Hematopoietic multipotent progenitor cell treated with erythropoietin and hydrocortisone succinate and interleukin-3 and kit ligand, for 15 days (in vitro differentiated cells): Measurements from ENCODE around the gene CDH11.

Source experiments
- DNase-seq: peaks from one replicate; pipeline ENCODE4 v3.0.0-alpha.2; 2015; ENCODE audit warnings: low spot score

CDH11 gene

DNA sequence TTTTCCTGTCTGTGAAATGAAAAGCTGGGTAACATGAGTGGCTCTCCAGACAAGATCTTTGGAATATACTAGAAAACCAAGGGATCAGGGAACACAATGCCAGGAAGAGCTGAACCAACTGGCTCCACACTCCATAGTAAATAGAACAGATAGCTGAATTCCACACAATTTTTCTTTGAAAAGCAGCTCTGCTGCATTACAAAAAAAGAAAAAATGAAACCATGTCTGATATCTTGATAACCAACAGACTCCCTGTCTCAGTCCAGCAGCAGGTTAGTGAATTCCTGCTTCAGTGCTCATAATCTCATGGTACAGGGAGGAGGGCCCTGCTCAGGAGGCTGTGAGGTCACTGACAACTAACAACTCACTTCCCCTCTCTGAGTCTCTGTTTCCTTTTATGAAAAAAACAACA is 97.1 kb downstream of the CDH11 start:
- no peak for DNase-seq

DNA sequence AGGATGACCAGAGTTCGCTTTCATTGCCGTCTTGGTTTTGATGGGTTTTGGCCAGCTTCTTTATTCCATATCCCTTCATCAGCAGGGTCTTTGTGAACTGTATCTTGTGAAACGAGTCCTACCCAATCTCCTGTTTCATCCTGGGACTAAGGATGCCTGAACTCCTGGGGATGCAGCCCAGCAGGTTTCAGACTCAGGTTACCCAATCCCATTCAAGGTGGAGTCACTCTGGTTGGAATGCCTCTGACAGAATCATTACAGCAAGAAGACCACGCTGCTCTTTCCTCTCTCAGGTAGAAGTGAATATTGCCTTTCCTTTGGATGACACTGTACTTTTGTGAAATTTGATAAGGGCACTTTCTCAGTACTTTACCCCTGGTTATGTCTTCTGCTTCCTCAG is 98.1 kb downstream of the CDH11 start:
- no peak for DNase-seq

DNA sequence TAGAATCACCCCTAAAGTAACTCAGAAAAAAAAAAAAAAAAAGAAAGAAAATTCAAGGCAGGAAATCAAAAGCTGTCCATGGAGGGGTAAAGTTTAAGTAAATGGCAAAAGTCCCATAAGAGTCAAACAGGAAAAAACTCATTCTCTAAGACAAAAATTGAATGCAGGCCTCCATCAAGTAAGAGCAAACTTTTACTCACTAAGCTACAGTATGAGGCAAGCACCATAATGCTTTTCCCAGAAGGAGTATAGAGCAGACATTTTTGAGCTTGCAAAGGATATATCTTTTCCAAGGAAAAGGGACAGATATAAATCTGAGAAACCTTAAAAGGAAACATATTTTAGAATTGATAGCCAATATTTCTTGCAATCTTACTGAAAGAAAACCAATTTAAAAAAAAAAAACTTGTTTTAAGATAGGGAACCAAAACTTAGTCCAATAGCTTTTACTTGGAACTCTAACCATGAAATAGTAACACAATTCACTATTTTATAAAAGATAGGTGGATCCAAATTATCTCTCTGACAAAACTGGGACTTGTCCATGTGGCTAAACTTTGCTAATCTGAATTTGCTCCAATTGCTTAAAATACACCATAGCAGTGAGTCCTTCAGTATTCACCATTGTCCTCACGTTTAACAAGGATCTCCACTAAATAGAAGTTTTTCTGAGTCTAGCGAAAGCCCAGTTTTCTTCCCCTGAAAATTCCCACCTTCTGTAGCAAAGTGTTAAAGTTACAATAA is 99.8 kb downstream of the CDH11 start:
- DNase-seq, result no peak

DNA sequence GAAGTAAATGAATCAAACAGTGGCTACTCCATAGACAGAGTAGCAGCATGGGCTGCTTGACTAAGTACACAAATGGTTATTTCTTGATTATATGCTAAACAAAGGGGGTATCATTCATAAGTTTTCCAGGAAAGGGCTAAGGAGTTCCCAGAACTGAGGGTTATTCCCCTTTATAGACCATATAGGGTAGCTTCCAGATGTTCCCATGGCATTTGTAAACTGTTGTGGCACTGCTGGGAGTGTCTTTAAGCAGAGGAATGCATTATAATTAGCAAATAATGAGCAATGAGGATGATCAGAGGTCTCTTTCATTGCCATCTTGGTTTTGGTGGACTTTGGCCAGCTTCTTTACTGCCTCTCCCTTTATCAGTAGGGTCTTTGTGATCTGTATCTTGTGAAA is 105.1 kb downstream of the CDH11 start:
- DNase-seq, result no peak

DNA sequence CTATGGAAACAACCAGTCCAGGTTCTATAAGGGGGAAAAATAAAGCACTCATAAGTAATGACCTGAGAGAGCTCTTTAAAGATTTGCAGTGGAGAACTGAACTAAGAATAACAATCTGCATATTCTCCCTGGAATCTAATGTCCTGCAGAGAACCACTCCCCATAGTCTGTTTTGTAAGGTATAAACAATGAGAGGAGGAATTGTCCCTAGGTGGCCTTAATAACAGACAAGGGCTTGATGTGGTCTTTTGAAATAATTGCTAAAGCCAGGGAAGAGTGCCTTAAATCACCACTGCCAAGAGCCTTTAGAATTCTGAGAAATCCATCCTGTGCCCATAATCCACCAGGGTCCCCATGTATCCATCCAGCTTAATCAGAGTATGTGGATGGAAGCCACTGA is 106.3 kb downstream of the CDH11 start:
- DNase-seq, result no peak

DNA sequence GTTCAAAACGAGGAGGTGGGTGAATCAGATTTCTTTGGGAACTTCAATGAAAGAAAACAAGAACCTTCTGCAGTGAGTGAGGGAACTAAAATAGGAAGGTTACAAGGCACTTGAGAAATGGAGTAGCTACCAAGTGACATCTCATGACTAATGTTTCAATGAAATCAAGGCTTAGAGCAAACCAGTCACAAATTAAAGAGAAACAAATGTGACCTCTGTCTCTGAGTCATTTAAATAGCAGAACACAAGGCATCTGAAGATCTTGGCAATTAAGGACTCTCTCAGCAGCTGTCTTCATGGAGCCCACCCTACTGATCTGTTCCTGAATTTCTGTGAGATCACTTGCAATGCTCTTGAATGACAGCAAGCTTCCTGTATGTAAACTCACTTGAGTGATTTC is 109.5 kb downstream of the CDH11 start:
- no peak for DNase-seq

DNA sequence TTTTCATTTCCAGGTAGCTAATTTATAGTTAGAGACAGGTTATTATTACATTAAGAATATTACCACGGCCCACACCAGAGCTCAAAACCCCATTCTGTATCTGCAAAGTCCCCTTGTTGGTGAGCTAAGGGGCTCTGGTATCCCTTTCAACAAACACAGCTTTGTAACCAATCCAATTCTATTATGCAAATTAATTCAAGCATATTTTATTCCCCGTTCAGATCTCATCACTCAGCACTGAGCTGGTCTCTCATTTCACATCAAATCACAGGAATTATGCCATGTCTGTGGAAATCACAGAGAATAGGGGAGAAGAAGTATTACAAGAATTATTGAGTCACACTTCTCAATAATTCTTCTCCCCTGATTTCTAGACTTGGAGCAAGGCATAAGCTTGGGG is 111.7 kb downstream of the CDH11 start:
- DNase-seq, result no peak

DNA sequence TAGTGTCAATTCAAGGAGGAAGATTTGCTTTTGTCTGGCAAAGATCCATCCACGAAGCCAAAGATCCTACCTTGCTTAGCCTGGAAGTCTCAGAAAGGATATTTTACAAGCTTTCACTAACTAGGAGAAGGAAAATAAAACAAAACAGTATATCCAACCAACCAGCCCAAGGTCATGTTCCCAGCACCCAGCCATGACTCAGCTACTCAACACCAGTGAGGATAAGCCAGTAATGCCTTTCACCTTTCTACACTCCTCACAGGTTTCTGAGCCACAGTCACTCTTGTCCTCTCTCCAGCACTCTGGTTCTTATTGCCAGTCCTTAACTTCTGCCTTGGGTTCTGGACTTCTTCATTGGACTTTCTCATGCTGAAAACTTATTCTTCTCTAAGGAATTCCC is 116.2 kb downstream of the CDH11 start:
- DNase-seq, result no peak

DNA sequence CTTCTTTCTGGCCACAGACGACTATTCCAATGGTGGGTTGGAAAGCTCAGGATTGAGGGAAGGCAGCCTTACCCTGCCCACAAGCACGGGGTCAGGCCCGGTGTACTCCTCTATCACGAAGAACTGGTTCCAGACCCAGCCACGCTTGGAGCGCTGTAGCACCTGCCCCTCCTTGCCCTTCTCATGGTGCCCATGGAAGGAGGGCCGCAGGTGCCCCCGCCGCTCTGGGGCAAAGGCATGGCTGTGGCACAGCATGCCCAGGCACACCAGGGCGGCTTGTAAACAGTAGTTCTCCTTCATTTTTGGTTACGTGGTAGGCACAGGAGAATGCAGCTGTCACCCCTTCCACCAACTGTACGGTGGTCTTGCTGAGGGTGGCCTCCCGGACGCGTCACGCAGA is 117.3 kb downstream of the CDH11 start:
- no peak for DNase-seq

DNA sequence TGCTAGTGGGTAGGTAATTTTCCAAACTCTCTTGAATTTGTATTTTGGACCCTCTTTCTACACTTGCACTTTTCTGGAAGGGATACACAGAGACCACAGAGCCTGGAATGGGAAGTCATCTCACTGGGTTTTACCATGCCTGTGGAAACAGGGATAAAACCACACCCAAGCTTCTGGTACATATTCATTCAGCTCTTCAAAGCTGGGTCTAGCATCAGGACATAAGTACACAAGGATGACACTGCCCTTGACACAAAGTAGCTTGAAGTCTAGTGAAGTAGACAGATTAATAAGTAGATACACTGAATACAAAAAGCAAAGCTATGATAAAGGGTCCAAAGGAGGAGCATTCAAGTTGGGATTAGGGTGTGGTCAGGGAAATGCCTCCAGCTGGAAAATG is 118.2 kb downstream of the CDH11 start:
- DNase-seq, result no peak

DNA sequence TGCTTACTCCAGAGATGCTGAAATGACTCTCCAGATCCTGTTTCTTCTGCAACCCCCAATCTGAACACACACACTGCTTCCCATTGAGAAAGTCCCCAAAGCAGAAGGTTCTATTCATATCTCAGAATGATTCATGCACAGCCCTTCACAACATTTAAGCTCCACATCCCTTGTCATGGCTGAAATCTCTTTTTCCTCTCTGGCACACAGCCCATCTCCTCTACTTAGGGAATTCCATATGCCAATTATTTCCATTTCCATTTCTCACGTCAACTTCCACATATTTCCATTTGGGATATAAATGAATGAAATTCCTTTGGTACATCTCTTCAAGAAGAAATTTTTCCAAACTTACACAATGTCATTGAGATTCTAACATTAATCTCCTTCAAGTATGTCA is 119.6 kb downstream of the CDH11 start:
- DNase-seq, result no peak

DNA sequence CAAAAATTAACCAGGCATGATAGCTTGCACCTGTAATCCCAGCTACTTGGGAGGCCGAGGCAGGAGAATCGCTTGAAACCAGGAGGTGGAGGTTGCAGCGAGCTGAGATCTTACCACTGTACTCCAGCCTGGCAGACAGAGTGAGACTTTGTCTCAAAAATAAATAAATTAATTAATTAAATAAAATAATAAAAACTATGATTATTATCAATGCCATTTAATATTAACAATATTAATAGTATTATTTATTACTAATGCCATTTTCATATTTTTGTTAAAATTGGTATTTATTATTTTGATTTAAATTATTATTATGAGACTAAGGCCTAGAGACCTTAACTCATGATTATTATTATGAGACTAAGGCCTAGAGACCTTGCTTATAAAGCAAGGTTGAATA is 121.2 kb downstream of the CDH11 start:
- DNase-seq, result no peak

DNA sequence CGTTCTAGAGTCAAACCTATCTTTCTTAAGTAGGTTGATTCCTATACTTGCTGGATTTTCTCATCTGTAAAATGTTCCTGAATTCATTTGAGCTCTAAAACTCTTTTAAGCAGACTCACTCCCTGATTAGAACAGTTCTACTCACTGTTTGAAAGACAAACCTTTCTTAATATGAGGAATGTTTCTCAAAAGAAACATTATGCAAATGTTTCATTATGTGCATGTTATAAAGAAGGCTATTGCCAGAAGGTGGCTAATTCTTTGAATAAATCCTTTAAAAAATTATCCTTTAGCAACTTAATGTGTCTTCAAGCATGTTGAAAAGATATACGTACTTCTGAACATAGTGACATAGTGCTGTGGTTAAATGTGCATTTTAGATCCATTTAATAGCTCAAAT is 124.1 kb downstream of the CDH11 start:
- no peak for DNase-seq

DNA sequence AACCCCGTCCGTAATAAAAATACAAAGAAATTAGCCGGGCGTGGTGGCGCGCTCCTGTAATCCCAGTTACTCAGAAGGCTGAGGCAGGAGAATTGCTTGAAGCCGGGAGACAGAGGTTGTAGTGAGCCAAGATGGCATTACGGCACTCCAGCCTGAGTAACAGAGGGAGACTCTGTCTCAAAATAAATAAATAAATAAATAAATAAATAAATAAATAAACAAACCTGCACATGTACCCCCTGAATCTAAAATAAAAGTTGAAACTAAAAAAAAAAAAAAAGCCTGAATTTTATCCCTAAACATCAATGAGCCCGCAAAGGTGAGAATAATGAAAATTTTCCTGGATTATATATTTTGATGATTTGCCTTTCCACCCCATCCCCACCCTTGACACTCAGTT is 124.7 kb downstream of the CDH11 start:
- DNase-seq, result no peak

DNA sequence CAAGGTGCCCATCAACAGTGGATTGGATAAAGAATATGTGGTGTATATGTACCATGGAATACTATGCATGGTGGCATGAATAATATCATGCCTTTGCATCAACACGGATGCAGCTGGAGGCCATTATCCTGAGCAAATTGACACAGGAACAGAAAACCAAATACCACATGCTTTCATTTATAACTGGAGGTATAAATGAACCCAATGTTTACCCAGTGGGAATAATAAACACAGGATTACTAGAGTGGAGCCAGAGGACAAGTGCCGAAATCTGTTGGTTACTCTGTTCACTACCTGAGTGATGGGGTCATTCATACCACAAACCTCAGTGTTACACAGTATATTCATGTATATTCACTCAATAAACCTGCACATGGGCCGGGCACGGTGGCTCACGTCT is 125.2 kb downstream of the CDH11 start:
- DNase-seq, result no peak

DNA sequence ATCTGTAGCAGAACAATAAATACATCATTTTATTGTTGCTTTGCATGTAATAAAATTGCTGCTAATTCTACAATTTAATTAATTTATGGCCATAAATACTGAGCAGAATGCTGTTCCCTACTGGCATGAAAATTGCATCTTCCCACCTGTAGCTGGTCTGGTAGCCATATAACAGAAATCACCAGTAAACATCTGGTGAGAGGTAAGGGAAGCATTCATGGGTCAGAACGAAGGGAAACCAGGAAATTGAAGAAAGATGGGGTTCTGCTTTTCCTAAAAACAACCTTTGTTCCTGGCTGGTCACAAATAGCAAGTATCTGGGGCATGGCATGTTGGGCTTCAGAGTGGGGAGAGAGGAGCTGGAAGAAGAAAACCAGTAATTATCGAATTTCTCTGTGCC is 128.4 kb downstream of the CDH11 start:
- no peak for DNase-seq

DNA sequence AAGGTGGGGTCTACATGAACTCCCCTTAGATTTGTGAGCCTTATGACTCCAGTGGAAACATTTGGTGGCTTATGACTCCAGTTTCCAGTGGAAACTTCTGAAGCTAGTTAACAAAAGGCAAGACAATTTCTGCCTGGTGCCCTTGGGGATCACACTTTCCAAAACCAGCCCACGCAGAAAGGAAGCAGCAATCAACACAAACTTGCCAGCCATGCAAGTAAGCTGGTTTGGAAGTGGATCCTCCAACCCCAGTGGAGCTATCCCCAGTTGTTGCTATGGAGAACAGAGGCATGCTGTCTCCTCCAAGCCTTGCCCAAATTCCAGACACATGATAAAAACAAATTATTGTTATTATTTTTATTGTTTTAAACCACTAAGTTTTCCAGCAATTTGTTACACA is 130.9 kb downstream of the CDH11 start:
- no peak for DNase-seq

DNA sequence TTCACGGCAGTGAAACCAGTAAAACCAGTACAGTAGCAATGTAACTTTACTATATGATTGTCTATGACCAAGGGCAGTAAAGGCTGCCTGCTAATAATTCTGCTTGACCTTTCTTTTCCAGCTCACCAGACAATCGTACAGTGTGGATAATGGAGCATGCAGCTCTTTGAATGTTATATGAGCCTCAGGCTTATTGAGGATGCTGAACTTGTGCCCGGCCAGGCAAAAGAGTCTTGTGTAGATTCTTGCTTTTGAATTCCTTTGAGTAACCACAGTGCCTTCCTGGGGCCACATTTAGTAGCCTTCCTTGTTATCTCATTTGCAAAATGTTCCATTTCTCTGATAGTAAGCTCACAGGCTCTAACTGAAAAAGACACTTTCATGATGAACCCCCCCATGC is 131.8 kb downstream of the CDH11 start:
- no peak for DNase-seq

DNA sequence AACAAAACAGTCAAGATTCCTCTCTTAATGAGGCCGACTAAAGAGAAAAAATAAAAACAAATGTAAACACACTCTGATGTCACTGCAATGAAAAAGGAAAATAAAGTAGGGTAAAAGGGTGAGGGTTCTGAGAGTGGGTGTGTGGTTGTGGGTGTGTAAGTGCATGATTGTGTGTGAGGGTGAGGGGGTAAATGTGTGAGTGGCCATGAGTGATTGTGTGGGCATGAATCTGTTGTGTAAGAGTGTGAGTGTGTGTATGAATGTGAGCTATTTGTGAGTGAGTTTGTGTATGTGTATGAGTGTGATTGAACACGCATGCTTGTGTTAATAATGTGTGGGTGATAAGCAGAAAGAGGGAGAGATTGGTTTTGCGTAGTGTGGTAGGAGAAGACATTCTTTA is 132.8 kb downstream of the CDH11 start:
- no peak for DNase-seq

DNA sequence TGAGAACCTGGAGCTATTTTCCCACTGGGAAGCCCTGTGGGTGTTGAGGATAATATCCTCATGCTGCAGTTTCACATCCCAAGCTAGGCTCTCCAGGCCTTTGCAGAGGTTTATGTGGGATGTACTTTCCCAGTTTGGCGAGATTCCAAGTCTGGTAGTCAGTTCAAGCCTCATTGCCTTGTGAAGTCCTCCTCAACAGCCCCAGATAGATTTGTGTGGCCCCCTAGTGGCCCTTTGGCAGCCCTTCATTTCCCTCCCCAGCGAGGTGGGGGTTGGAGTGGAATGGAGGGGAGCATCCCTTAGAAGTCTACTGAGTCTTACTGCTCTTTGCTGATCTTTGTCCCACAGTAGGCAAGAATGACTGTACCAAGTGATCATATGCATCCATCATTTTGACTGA is 137.9 kb downstream of the CDH11 start:
- no peak for DNase-seq

DNA sequence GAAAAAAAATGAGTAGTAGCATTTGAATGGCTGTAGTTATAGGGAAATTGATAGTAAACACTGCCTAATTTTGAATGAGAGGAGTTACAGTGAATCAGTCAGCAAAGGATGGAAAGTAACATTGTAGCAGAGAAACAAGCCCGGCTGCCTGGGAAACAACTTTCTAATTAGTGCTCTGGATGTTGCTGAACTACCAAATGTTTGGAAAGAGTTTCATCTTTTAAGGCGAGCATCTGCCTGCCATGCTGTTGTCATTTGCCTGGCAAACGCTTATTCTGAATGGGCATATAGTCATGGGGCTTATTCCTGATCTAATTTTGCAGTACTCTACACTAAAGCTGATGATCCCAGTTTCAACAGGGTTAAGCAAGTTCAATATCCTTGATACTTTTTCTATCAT is 138.6 kb downstream of the CDH11 start:
- no peak for DNase-seq

DNA sequence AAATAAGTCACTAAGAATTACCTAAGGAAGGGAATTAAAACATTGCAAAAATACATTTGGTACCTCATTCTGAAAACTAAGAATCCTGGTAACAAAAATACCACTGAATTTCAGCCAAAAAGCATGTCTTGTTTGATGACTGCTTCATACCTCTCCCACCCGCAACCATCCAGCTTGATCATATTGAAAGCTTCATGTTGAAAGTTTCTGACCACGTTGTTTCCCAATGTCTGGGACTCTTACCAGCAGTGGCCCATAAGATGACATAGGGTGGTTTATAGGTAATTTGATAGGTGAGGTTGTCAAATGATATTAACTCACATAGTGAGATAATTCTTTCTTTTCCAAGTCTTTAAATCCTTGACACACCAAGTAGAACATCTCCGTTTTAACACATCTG is 139.3 kb downstream of the CDH11 start:
- DNase-seq, result no peak

DNA sequence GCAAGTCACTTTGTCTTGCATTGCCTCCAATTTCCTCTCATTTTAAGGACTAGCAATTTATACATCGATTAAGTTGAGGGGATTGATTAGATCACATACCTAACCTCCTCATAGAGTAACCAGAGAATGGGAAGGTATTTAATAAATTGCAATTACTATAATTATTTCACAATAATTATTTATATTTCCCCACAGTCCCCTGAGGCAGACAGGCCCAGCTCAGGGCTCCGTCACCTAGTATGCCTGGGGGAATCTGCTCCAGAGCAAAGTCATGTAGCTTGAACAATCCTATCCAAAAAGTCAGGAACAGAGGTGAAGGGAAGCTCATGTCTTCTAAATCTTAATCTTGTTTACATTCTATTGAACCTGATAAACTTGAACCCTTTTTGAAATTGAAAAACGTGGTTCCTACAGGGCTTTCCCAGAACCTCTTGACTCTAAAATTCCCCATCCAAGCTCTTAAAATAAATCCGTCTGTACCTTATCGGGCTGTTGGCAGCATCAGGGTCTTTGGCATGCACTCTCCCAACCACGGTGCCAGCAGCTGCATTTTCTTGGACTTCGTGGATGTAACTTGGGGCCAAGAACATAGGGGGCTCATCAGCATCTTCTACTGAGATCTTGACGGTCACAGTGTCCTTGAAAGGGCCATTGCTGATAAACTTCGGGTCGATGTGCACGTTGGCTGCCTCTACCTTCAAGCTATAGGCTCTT is 140.1 kb downstream of the CDH11 start:
- DNase-seq, result no peak
